SJCRH30 (cell line): ENCODE data around the gene HTR7. TPM values are rescaled to one million over a fixed set of nuclear protein-coding genes. Genes with fewer than 3 reads are reported as not detected.

ENCODE experiments used
- DNase-seq, 2 experiments: peaks; one replicate each; pipeline ENCODE4 v3.0.0-alpha.2; 2015 to 2020
- H3K27ac ChIP-seq: fragments of 250-450 bp; sonication (Bioruptor Pico); 2 replicates; pipeline ENCODE4 v1.5.1; 2020; ENCODE audit warnings: mild to moderate bottlenecking, moderate library complexity
- H3K27me3 ChIP-seq: fragments of 250-450 bp; sonication (Bioruptor Pico); 2 replicates; pipeline ENCODE4 v1.5.1; 2020; ENCODE audit warnings: mild to moderate bottlenecking, moderate library complexity
- H3K36me3 ChIP-seq: fragments of 250-450 bp; sonication (Bioruptor Pico); 2 replicates; pipeline ENCODE4 v1.5.1; 2020; ENCODE audit warnings: mild to moderate bottlenecking, moderate library complexity
- H3K4me1 ChIP-seq: fragments of 250-450 bp; sonication (Bioruptor Pico); 2 replicates; pipeline ENCODE4 v1.5.1; 2020; ENCODE audit warnings: mild to moderate bottlenecking, moderate library complexity
- H3K4me3 ChIP-seq: fragments of 250-450 bp; sonication (Bioruptor Pico); 2 replicates; pipeline ENCODE4 v1.5.1; 2020; ENCODE audit warnings: mild to moderate bottlenecking, moderate library complexity
- H3K9me3 ChIP-seq: fragments of 250-450 bp; sonication (Bioruptor Pico); replicated peaks from 2 replicates; pipeline ENCODE4 v1.5.1; 2020; ENCODE audit warnings: mild to moderate bottlenecking, moderate library complexity
- total RNA-seq: library from RNA; depleted of rRNA; stranded (reverse); fragments of >200 nt; shearing (Covaris generic); gene quantifications from 2 replicates; pipeline ENCODE4 v1.2.3, GENCODE V29; 2014

Gene HTR7
- total RNA-seq, 1 experiment from 2014 or later = 0.26 TPM

- H3K27ac ChIP-seq = no peak overlapping the region
- H3K9me3 ChIP-seq = no peaks in the 10 kb centered on the region
- H3K27me3 ChIP-seq = no peaks in the 10 kb centered on the region
- no peak overlapping the region for H3K4me3 ChIP-seq
- no peaks in the 10 kb centered on the region for H3K4me1 ChIP-seq
- DNase-seq = peak; percentile 6 to 42
- H3K36me3 ChIP-seq = no peaks in the 10 kb centered on the region
Measured at GRCh38 chr10:90751107-90751997, 106.5 kb downstream of the HTR7 start.

GRCh38 chr10:90746829-90747228, 111.0 kb downstream of the HTR7 start:
- Histone ChIP-seq H3K27ac (no peak overlapping the region), H3K4me3 (no peak overlapping the region), H3K9me3 (no peaks in the 10 kb centered on the region), H3K4me1 (no peaks in the 10 kb centered on the region), H3K36me3 (no peaks in the 10 kb centered on the region), H3K27me3 (no peaks in the 10 kb centered on the region)
- no peak for DNase-seq

GRCh38 chr10:90745565-90745964, 112.3 kb downstream of the HTR7 start:
- no peaks in the 10 kb centered on the region for H3K4me1 ChIP-seq
- no peaks in the 10 kb centered on the region for H3K9me3 ChIP-seq
- no peak overlapping the region for H3K27ac ChIP-seq
- no peaks in the 10 kb centered on the region for H3K27me3 ChIP-seq
- H3K36me3 ChIP-seq = no peaks in the 10 kb centered on the region
- no peak for DNase-seq
- no peak overlapping the region for H3K4me3 ChIP-seq

GRCh38 chr10:90743291-90743690, 114.5 kb downstream of the HTR7 start:
- Histone ChIP-seq H3K4me1 (no peaks in the 10 kb centered on the region), H3K4me3 (no peak overlapping the region), H3K36me3 (no peaks in the 10 kb centered on the region), H3K9me3 (no peaks in the 10 kb centered on the region), H3K27ac (no peak overlapping the region), H3K27me3 (no peaks in the 10 kb centered on the region)
- DNase-seq = no peak

GRCh38 chr10:90741926-90742565, 115.8 kb downstream of the HTR7 start:
- no peaks in the 10 kb centered on the region for H3K9me3 ChIP-seq
- H3K36me3 ChIP-seq = no peaks in the 10 kb centered on the region
- no peaks in the 10 kb centered on the region for H3K27me3 ChIP-seq
- no peak for DNase-seq
- H3K27ac ChIP-seq = no peak overlapping the region
- H3K4me3 ChIP-seq = no peak overlapping the region
- no peaks in the 10 kb centered on the region for H3K4me1 ChIP-seq

- no peaks in the 10 kb centered on the region for H3K9me3 ChIP-seq
- no peak for DNase-seq
- no peaks in the 10 kb centered on the region for H3K36me3 ChIP-seq
- no peaks in the 10 kb centered on the region for H3K4me1 ChIP-seq
- H3K4me3 ChIP-seq = no peak overlapping the region
- H3K27ac ChIP-seq = no peak overlapping the region
- H3K27me3 ChIP-seq = no peaks in the 10 kb centered on the region
Measured at GRCh38 chr10:90740265-90740664, 117.6 kb downstream of the HTR7 start.

GRCh38 chr10:90738885-90739284, 119.0 kb downstream of the HTR7 start:
- Histone ChIP-seq H3K4me3 (no peak overlapping the region), H3K36me3 (no peaks in the 10 kb centered on the region), H3K27ac (no peak overlapping the region), H3K27me3 (no peaks in the 10 kb centered on the region), H3K4me1 (no peaks in the 10 kb centered on the region), H3K9me3 (no peaks in the 10 kb centered on the region)
- DNase-seq = no peak

- H3K4me3 ChIP-seq = no peak overlapping the region
- H3K27ac ChIP-seq = no peak overlapping the region
- H3K4me1 ChIP-seq = no peaks in the 10 kb centered on the region
- no peaks in the 10 kb centered on the region for H3K27me3 ChIP-seq
- no peaks in the 10 kb centered on the region for H3K36me3 ChIP-seq
- DNase-seq = no peak
- no peaks in the 10 kb centered on the region for H3K9me3 ChIP-seq
Measured at GRCh38 chr10:90734415-90734814, 123.4 kb downstream of the HTR7 start.

- Histone ChIP-seq H3K27ac (no peak overlapping the region), H3K9me3 (no peaks in the 10 kb centered on the region), H3K36me3 (no peaks in the 10 kb centered on the region), H3K4me3 (no peak overlapping the region), H3K27me3 (no peaks in the 10 kb centered on the region), H3K4me1 (no peaks in the 10 kb centered on the region)
- no peak for DNase-seq
Measured at GRCh38 chr10:90732581-90732980, 125.3 kb downstream of the HTR7 start.

GRCh38 chr10:90723416-90724068, 134.3 kb downstream of the HTR7 start:
- no peak for DNase-seq
- no peak overlapping the region for H3K27ac ChIP-seq
- H3K9me3 ChIP-seq = no peaks in the 10 kb centered on the region
- no peaks in the 10 kb centered on the region for H3K27me3 ChIP-seq
- H3K36me3 ChIP-seq = no peaks in the 10 kb centered on the region
- H3K4me1 ChIP-seq = no peaks in the 10 kb centered on the region
- no peak overlapping the region for H3K4me3 ChIP-seq

- no peak overlapping the region for H3K27ac ChIP-seq
- no peaks in the 10 kb centered on the region for H3K27me3 ChIP-seq
- DNase-seq = no peak
- H3K4me1 ChIP-seq = no peaks in the 10 kb centered on the region
- no peaks in the 10 kb centered on the region for H3K9me3 ChIP-seq
- H3K36me3 ChIP-seq = no peaks in the 10 kb centered on the region
- no peak overlapping the region for H3K4me3 ChIP-seq
Measured at GRCh38 chr10:90722832-90723231, 135.0 kb downstream of the HTR7 start.

GRCh38 chr10:90718182-90718581, 139.7 kb downstream of the HTR7 start:
- Histone ChIP-seq H3K27ac (no peak overlapping the region), H3K27me3 (no peaks in the 10 kb centered on the region), H3K4me1 (no peaks in the 10 kb centered on the region), H3K4me3 (no peak overlapping the region), H3K36me3 (no peaks in the 10 kb centered on the region), H3K9me3 (no peaks in the 10 kb centered on the region)
- peak in 1 of 2 experiments; percentile 2 for DNase-seq

GRCh38 chr10:90712529-90712928, 145.3 kb downstream of the HTR7 start:
- no peaks in the 10 kb centered on the region for H3K4me1 ChIP-seq
- no peaks in the 10 kb centered on the region for H3K9me3 ChIP-seq
- H3K4me3 ChIP-seq = no peak overlapping the region
- H3K27ac ChIP-seq = no peak overlapping the region
- no peaks in the 10 kb centered on the region for H3K27me3 ChIP-seq
- no peaks in the 10 kb centered on the region for H3K36me3 ChIP-seq
- no peak for DNase-seq

- no peak for DNase-seq
- no peaks in the 10 kb centered on the region for H3K9me3 ChIP-seq
- H3K36me3 ChIP-seq = no peaks in the 10 kb centered on the region
- H3K27me3 ChIP-seq = no peaks in the 10 kb centered on the region
- H3K4me3 ChIP-seq = no peak overlapping the region
- no peaks in the 10 kb centered on the region for H3K4me1 ChIP-seq
- H3K27ac ChIP-seq = no peak overlapping the region
Measured at GRCh38 chr10:90709727-90710126, 148.1 kb downstream of the HTR7 start.

GRCh38 chr10:90707657-90708056, 150.2 kb downstream of the HTR7 start:
- no peak overlapping the region for H3K4me3 ChIP-seq
- no peaks in the 10 kb centered on the region for H3K9me3 ChIP-seq
- no peak for DNase-seq
- no peaks in the 10 kb centered on the region for H3K36me3 ChIP-seq
- no peaks in the 10 kb centered on the region for H3K27me3 ChIP-seq
- no peaks in the 10 kb centered on the region for H3K4me1 ChIP-seq
- no peak overlapping the region for H3K27ac ChIP-seq
